HG02870 (cell line): ENCODE data around the gene FAM9C.
"Not testable (repeated sequence)": the region's sequence is repeated elsewhere in the genome, so short reads cannot be mapped to it uniquely, and the experiment has no call there.

ENCODE experiments used
- ATAC-seq: cut with Tn5 transposase; IDR thresholded peaks from one replicate; pipeline ENCODE4 v1.9.1; 2021; ENCODE audit warnings: mild to moderate bottlenecking, moderate library complexity; ENCODE audit not compliant: unreplicated experiment

FAM9C gene

GRCh38 chrX:13076176-13076961, 31.9 kb upstream of the FAM9C start:
- ATAC-seq: peak; percentile 52

DNA sequence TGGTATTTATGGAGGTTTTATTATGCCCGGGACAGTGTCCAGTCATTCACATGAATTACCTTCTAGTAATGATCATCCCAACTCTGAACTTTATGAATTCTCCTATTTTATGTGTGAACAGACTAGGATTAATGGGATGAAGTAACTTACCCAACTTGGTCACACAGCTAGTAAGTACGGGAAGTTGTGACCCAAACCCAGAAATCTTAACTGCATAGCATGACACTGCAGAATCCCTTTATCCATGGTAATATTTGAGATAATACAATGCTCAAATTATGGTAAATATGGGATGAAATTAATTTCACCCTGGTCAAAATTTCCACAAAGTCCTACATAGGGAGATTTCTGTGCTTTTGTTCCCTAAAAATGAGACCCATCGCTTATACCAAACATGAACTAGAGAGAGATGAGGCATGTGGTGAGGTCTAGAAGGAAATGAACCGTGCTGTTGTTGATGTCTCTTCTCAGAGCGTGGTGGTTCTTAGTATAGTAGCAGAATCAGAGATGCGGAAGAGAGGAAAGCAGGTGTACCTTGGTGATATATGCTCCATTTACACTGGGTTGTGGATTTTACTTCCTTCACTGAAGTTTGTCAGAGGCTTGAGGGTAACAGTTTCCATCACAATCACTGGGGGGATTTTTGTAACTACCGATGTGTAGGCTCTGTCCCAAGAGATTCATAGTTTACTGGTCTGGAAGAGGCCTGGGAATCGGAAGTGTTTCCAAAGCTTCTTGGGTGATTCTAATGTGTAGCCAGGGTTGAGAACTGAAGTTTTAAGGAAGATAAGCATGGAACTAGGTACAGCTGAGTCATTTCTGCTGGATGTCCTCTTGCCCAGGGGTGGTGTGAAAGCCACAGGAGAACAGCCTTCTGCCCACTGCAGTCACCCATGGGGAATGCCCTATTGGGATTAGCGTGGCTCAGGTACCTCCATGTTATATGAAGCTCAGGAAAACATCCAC, 30.2 kb upstream of the FAM9C start:
- peak; percentile 91 for ATAC-seq

DNA sequence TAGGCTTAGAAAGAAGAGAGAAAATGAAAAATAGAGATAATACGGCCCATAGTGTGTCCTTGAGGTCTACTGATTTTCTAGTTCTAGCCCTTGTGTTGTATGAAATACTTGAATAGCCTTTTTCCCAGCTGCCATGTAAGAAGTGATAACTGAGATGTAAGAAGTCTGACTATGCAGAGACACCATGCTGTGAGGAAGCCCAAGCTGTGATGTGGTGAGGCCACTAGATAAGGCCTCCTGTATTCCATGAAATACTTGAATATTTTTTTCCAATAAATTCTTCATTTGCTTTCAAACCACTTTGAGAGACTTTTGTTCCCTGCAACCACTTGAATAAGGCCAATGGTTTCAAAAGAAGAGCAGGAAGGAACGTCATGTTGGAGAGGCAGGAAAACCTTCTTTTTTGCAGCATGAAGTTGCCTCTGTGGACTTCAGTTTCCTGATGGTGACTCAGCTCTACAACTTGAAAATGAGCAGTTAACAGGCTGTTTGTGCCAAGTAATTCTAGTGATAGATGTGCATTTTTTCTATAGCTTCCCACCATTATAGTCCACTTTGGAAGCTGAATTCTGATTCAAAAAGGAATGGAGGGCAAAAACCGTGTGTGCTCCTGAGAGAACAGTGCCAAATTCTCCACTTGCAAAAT, 25.5 kb upstream of the FAM9C start:
- no peak for ATAC-seq

DNA sequence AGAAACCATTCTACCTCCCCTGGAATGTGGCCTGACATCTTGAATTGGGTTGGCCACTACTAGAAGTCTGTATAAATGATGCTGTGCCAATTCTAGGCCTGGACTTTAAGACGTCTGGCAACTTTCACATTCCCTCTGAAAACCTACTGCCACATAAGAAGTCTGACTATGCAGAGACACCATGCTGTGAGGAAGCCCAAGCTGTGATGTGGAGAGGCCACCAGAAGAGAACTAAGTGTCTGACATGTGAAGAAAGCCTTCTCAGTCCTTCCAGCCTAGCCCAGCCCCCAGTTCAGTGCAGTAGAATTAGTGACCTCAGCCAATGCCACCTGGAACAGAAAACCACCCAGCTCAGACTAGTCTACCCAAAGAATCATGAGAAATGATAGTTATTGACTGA, 24.2 kb upstream of the FAM9C start:
- ATAC-seq: no peak

- ATAC-seq: no peak
Measured at GRCh38 chrX:13067773-13068172, 23.4 kb upstream of the FAM9C start.

GRCh38 chrX:13066391-13066790, 22.0 kb upstream of the FAM9C start:
- ATAC-seq: no peak

- ATAC-seq: no peak
Measured at GRCh38 chrX:13064599-13065143, 20.3 kb upstream of the FAM9C start.

GRCh38 chrX:13063124-13063523, 18.7 kb upstream of the FAM9C start:
- not testable (repeated sequence) for ATAC-seq

DNA sequence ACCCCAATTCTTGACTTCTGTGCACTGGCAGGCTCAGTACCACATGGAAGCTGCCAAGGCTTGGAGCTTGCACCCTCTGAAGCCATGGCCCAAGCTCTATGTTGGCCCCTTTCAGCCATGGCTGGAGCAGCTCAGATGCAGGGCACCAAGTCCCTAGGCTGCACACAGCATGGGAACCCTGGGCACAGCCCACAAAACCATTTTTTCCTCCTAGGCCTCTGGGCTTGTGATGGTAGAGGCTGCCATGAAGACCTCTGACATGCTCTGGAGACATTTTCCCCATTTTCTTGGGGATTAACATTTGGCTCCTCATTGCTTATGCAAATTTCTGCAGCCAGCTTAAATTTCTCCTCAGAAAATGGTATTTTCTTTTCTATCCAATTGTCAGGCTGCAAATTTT, 17.9 kb upstream of the FAM9C start:
- not testable (repeated sequence) for ATAC-seq

DNA sequence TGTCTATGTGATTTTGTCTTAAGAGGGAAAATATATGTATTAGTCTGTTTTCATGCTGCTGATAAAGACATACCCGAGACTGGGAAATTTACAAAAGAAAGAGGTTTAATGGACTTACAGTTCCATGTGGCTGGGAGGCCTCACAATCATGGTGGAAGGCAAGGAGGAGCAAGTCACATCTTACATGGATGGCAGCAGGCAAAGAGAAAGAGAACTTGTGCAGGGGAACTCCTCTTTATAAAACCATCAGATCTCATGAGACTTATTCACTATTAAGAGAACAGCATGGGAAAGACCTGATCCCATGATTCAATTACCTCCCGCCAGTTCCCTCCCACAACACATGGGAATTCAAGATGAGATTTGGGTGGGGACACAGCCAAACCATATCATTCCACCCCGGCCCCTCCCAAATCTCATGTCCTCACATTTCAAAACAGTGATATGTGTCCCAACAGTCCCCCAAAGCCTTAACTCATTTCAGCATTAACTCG, 16.8 kb upstream of the FAM9C start:
- ATAC-seq: not testable (repeated sequence)

GRCh38 chrX:13059637-13060499, 15.4 kb upstream of the FAM9C start:
- no peak for ATAC-seq

DNA sequence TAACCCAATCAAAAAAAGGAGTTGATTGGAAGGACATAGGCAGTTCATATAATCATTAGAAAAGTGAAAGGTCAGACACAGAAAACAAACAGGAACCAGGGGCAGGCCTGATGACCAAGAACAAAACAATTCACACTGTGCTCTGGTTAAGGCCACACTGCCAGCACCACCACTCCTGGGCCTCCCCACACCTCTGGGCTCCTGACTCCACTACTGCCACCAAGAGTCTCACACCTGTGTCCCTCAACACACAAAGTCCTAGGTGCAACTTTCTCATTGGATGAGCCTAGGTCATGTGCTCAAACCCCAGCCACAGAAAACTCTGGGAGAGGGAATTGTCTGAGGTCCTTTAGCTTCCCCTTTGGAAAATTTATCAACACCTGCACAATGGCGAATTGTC, 11.1 kb upstream of the FAM9C start:
- ATAC-seq: peak; percentile 48

GRCh38 chrX:13053171-13053570, 8.8 kb upstream of the FAM9C start:
- ATAC-seq: no peak

DNA sequence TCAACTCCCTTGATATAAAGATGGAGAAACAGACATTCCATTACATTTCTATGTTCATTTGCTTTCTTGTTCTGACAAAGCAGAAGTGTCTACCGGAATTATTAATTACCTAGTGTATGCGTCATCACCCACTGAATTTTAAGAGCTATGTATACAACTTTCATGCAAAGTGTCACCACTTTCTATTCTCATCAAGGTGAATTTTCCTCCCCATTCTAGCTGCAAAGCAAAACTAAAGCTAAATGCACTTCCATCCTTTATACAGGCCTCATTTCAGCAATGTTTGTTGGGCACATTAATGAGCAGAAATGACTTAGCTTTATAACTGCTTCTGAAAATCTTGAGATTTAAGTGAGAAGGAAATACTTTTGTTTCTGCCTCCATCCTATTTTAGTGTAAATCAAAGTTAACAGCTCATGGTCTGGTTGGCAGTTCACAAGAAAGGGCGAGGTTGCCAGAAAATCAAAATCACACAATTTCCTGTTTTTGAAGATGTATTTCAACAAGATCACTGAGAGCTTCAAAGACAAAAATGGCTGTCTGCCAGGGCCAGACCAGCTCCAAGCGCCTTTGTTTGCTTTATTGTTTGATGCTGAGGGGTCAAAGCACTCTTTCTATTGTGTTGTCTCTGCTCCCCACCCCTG, 7.2 kb upstream of the FAM9C start:
- ATAC-seq: no peak

- no peak for ATAC-seq
Measured at GRCh38 chrX:13051167-13051528, 6.7 kb upstream of the FAM9C start.

DNA sequence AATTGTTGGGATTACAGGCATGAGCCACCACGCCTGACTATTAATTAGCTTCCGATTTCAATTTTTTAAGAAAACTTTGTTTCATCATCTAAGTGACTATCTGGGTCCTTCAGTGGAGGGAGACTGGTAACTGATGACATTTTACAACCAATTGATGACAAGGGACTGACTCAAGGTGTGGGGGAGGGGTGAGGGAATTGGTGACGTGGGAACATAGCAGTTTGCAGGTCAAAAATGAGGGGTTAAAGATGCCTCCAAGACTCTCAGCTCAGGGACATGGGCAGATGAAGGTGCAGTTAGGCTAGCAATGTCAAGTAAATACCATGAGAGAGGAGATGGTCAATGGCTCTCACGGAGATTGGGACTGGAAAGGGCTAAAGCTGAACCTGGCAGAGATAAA, 5.7 kb upstream of the FAM9C start:
- no peak for ATAC-seq

- ATAC-seq: no peak
Measured at GRCh38 chrX:13048280-13048679, 3.9 kb upstream of the FAM9C start.

DNA sequence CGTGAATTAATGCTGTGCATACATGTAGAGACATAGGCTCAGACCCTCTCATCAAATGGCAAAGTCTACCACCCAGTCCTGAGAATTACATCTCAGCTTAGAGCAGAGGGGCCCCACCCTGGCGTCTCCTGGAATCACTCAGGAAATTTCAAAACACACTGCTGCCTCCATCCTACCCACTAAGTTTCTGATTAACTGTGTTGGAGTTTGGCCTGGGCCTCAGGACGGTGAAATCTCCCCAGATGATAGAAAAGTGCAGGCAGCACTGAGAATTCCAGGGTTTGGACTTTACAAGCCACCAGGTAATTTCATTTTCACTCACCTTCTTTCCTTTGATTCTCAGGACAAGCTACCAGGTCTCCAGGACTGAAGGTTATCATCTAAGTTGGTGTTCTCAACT, 3.3 kb upstream of the FAM9C start:
- no peak for ATAC-seq

DNA sequence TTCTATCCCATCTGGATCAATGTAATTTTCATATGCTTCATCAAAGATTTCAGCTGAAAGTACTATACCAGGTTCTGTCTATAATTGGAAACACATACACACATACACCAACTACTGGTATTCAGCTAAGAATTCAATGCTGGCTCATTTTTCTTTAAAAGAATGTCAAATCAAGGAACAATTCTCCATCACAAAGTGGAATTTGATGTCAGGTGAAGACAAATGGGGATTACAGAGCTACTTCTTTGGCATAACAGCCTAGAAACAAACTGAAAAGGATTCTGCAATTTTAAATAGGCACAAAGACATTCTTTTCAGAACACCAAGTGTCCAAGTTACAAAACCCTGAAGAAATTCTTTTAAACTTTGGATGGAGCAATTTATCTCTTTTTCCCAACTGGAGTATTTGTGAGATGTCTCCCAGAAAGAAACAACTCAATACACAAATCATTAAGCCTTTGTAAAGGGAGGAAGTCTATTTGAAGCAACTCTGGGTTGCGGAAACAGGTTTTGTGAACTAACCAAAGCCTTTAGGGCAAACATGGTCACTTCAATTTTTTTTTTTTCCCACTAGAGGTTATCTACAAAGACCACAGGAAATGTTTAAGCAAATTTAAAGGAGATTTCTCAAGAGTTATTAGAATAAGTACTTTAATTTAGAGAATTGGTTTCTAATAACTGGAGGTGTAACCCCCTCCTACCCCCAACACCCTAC, 1.9 kb upstream of the FAM9C start:
- no peak for ATAC-seq
